Smooth muscle cell (in vitro differentiated cells): ENCODE measurements around the gene GRAMD1A. TPM values are rescaled to one million over a fixed set of nuclear protein-coding genes. Genes with fewer than 3 reads are reported as not detected.
"Not testable (repeated sequence)": the region's sequence is repeated elsewhere in the genome, so short reads cannot be mapped to it uniquely, and the experiment has no call there.

Experiments used
- DNase-seq: peaks from one replicate; lab custom pipeline; 2025; ENCODE audit not compliant: unreplicated experiment; lab: John Stamatoyannopoulos, UW
- H2AFZ ChIP-seq: fragments of 200-600 bp; sonication (generic); 2 replicates; pipeline ENCODE4 v1.6.0; 2016; ENCODE audit warnings: antibody characterized with exemption, low read depth, mild to moderate bottlenecking
- H3F3A ChIP-seq: fragments of 200-600 bp; sonication (generic); 2 replicates; pipeline ENCODE4 v1.6.0; 2017; ENCODE audit warnings: antibody characterized with exemption, low read depth
- H3K27ac ChIP-seq: fragments of 200-600 bp; sonication (generic); 2 replicates; pipeline ENCODE4 v1.5.1; 2016; ENCODE audit warnings: low read depth, mild to moderate bottlenecking
- H3K27me3 ChIP-seq: fragments of 200-600 bp; sonication (generic); 2 replicates; pipeline ENCODE4 v1.6.1; 2016; ENCODE audit warnings: low read depth, mild to moderate bottlenecking
- H3K36me3 ChIP-seq: fragments of 200-600 bp; sonication (generic); 2 replicates; pipeline ENCODE4 v1.5.1; 2016; ENCODE audit warnings: low read depth
- H3K4me1 ChIP-seq: fragments of 200-600 bp; sonication (generic); 2 replicates; pipeline ENCODE4 v1.5.1; 2016; ENCODE audit warnings: low read depth
- H3K4me2 ChIP-seq: fragments of 200-600 bp; sonication (generic); 2 replicates; pipeline ENCODE4 v1.6.0; 2016; ENCODE audit warnings: mild to moderate bottlenecking
- H3K4me3 ChIP-seq: fragments of 200-600 bp; sonication (generic); 2 replicates; pipeline ENCODE4 v1.5.1; 2016; ENCODE audit warnings: mild to moderate bottlenecking
- H3K79me2 ChIP-seq: fragments of 200-600 bp; sonication (generic); 2 replicates; pipeline ENCODE4 v1.6.0; 2016; ENCODE audit warnings: low read depth, mild to moderate bottlenecking
- H3K9ac ChIP-seq: fragments of 200-600 bp; sonication (generic); 2 replicates; pipeline ENCODE4 v1.6.0; 2016; ENCODE audit warnings: low read depth
- H3K9me3 ChIP-seq: fragments of 200-600 bp; sonication (generic); replicated peaks from 2 replicates; pipeline ENCODE4 v1.5.1; 2016; ENCODE audit warnings: low read depth
- H4K20me1 ChIP-seq: fragments of 200-600 bp; sonication (generic); 2 replicates; pipeline ENCODE4 v1.6.0; 2016; ENCODE audit warnings: low read depth
- WGBS: methylation state at CpG from one replicate; pipeline ENCODE4 v1.1.7; 2016; ENCODE audit warnings: low lambda C conversion rate; 5-methylcytosine and 5-hydroxymethylcytosine counted together
- polyA plus RNA-seq: library from polyadenylated mRNA; unstranded; fragments of >200 nt; fragmentation: Nextera tagmentation; extraction: Ambion mirVana; gene quantifications from 2 replicates; pipeline ENCODE4 v1.2.1, GENCODE V29; 2016
- total RNA-seq: library from RNA; depleted of rRNA; stranded (reverse); fragments of >200 nt; gene quantifications from 2 replicates; pipeline ENCODE4 v1.2.3, GENCODE V29; 2014
- TF ChIP-seq, protein P1 (sequence below): fragments of 200-600 bp; sonication (generic); IDR thresholded peaks from 2 replicates; pipeline ENCODE4 v1.5.1; 2017; ENCODE audit warnings: borderline replicate concordance, mild to moderate bottlenecking, antibody characterized with exemption; ENCODE audit not compliant: insufficient read depth, poor library complexity, severe bottlenecking

GRAMD1A gene
- total and polyA plus RNA-seq, 2 experiments from 2014 or later = 27.6 to 59.6 TPM

GRCh38 chr19:35045667-35046300 lies 45.7 kb downstream of the GRAMD1A start:
- Histone ChIP-seq H4K20me1 (no peaks in the 10 kb centered on the region), H2AFZ (no peak overlapping the region), H3K4me2 (no peak overlapping the region), H3K4me1 (no peaks in the 10 kb centered on the region), H3F3A (no peaks in the 10 kb centered on the region), H3K4me3 (no peak overlapping the region), H3K79me2 (no peaks in the 10 kb centered on the region), H3K9ac (no peak overlapping the region), H3K36me3 (no peaks in the 10 kb centered on the region), H3K27me3 (no peaks in the 10 kb centered on the region), H3K27ac (no peak overlapping the region), H3K9me3 (no peaks in the 10 kb centered on the region)
- 81% methylated on average over 10 of the region's 10 CpGs for WGBS
- TF ChIP-seq, protein P1, sequence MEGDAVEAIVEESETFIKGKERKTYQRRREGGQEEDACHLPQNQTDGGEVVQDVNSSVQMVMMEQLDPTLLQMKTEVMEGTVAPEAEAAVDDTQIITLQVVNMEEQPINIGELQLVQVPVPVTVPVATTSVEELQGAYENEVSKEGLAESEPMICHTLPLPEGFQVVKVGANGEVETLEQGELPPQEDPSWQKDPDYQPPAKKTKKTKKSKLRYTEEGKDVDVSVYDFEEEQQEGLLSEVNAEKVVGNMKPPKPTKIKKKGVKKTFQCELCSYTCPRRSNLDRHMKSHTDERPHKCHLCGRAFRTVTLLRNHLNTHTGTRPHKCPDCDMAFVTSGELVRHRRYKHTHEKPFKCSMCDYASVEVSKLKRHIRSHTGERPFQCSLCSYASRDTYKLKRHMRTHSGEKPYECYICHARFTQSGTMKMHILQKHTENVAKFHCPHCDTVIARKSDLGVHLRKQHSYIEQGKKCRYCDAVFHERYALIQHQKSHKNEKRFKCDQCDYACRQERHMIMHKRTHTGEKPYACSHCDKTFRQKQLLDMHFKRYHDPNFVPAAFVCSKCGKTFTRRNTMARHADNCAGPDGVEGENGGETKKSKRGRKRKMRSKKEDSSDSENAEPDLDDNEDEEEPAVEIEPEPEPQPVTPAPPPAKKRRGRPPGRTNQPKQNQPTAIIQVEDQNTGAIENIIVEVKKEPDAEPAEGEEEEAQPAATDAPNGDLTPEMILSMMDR = peak; percentile 5
- DNase-seq = no peak

- no peaks in the 10 kb centered on the region for H3K36me3 ChIP-seq
- H3K9ac ChIP-seq = no peak overlapping the region
- DNase-seq = no peak
- H2AFZ ChIP-seq = no peak overlapping the region
- no peaks in the 10 kb centered on the region for H3F3A ChIP-seq
- H3K79me2 ChIP-seq = no peaks in the 10 kb centered on the region
- no peaks in the 10 kb centered on the region for H3K27me3 ChIP-seq
- H4K20me1 ChIP-seq = no peaks in the 10 kb centered on the region
- TF ChIP-seq, protein P1 = no peak
- no peaks in the 10 kb centered on the region for H3K4me1 ChIP-seq
- H3K4me2 ChIP-seq = no peak overlapping the region
- WGBS = 93% methylated on average over 5 of the region's 5 CpGs
- no peak overlapping the region for H3K4me3 ChIP-seq
- no peaks in the 10 kb centered on the region for H3K9me3 ChIP-seq
- no peak overlapping the region for H3K27ac ChIP-seq
Measured at GRCh38 chr19:35046461-35046860, 46.3 kb downstream of the GRAMD1A start.

DNA sequence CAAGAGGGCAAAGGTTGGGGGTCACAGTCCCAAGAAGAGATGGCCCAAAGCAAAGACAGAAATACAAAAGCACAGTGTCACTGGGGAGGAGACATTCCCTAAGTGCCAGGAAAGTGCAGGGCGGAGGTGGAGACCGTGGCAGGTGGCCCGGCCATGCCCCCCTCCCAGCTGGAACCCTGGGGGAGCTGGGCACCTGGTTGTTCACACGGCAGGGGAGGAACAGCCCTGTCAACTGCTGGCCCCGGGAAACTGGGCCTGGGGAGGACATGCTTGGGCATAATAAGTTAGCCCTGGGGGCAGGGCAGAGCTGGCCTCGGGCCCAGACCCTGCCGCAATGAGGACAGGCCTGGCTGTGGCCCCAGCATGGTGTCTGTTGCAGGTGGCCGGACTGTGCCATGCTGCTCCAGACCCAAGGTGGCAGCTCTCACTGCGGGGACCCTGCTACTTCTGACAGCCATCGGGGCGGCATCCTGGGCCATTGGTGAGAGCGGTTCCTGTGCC lies 48.8 kb downstream of the GRAMD1A start:
- no peak overlapping the region for H3K9ac ChIP-seq
- no peaks in the 10 kb centered on the region for H3K9me3 ChIP-seq
- H3K4me3 ChIP-seq = no peak overlapping the region
- H3K4me2 ChIP-seq = no peak overlapping the region
- no peak overlapping the region for H2AFZ ChIP-seq
- H3K4me1 ChIP-seq = no peaks in the 10 kb centered on the region
- TF ChIP-seq, protein P1 = no peak
- WGBS = 90% methylated on average over 12 of the region's 12 CpGs
- H3K36me3 ChIP-seq = no peaks in the 10 kb centered on the region
- no peak for DNase-seq
- no peaks in the 10 kb centered on the region for H4K20me1 ChIP-seq
- no peak overlapping the region for H3K27ac ChIP-seq
- no peaks in the 10 kb centered on the region for H3K27me3 ChIP-seq
- H3K79me2 ChIP-seq = no peaks in the 10 kb centered on the region
- H3F3A ChIP-seq = no peaks in the 10 kb centered on the region

DNA sequence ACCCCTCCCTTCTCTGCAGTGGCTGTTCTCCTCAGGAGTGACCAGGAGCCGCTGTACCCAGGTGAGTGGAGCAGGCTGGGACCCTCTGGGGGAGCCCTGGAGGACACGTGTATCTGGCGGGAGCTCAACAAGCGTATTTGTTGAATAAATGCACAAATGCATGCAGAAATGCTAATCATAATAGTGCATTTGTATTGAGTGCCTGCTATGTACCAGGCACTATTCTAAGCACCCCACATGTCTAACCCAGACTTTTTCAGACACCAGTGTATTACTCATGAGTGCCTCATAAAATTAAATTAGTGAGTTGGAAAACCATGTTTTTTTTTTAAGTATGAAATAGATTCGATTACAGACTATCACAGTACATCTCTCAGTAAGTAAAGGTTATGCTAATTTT lies 49.3 kb downstream of the GRAMD1A start:
- Histone ChIP-seq H3K9ac (no peak overlapping the region), H3K4me1 (no peaks in the 10 kb centered on the region), H3K4me2 (no peak overlapping the region), H3K27me3 (no peaks in the 10 kb centered on the region), H2AFZ (no peak overlapping the region), H3K36me3 (no peaks in the 10 kb centered on the region), H3K79me2 (no peaks in the 10 kb centered on the region), H3K27ac (no peak overlapping the region), H4K20me1 (no peaks in the 10 kb centered on the region), H3F3A (no peaks in the 10 kb centered on the region), H3K9me3 (no peaks in the 10 kb centered on the region), H3K4me3 (no peak overlapping the region)
- TF ChIP-seq, protein P1 = no peak
- WGBS = 89% methylated on average over 5 of the region's 5 CpGs
- DNase-seq = no peak

DNA sequence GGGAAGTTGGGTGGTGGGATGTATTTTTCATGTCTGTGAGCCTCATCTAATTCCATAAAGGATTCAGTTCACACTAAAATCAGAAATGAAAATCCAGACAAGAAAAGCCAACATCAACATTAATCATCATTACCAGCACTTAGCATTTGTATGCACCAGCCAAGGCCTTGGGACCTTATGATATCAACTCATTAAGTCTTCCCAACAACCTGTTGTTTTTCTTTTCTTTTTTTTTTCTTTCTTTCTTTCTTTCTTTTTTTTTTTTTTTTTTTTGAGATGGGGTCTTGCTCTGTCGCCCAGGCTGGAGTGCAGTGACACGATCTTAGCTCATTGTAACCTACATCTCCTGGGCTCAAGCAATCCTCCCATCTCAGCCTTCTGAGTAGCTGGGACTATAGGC lies 50.5 kb downstream of the GRAMD1A start:
- WGBS = 95% methylated on average over 2 of the region's 2 CpGs
- H3K4me2 ChIP-seq, H3K27me3 ChIP-seq, H3K79me2 ChIP-seq, H3K9ac ChIP-seq, H3F3A ChIP-seq, DNase-seq, H3K4me3 ChIP-seq, H3K27ac ChIP-seq, H2AFZ ChIP-seq, H3K4me1 ChIP-seq, H4K20me1 ChIP-seq, H3K9me3 ChIP-seq, H3K36me3 ChIP-seq: not testable (repeated sequence)

GRCh38 chr19:35051268-35051667 lies 51.1 kb downstream of the GRAMD1A start:
- not testable (repeated sequence) for H2AFZ ChIP-seq, H3K4me2 ChIP-seq, H3K4me3 ChIP-seq, H3K9me3 ChIP-seq, H3K4me1 ChIP-seq, H3K27me3 ChIP-seq, H4K20me1 ChIP-seq, DNase-seq, H3K27ac ChIP-seq, H3F3A ChIP-seq, H3K9ac ChIP-seq, H3K79me2 ChIP-seq, H3K36me3 ChIP-seq
- WGBS = 98% methylated on average over 4 of the region's 4 CpGs
